K562 (cell line): ENCODE results near the gene HDAC7. TPM values are rescaled to one million over a fixed set of nuclear protein-coding genes. Genes with fewer than 3 reads are reported as not detected.

Experiments
- ATAC-seq: fragments of 200-7000 bp; cut with Tn5 transposase; 3 replicates; pipeline ENCODE4 v1.9.1; 2020; ENCODE audit warnings: moderate library complexity
- BruUV-seq: library from RNA; stranded (reverse); fragments of 400-500 nt; replicated peaks from 2 replicates; lab custom pipeline; 2021; lab: Mats Ljungman, UMichigan
- CTCF ChIA-PET: fragments of 300-600 bp; formaldehyde crosslinking; extraction: SDS; loops from one replicate; lab custom pipeline; 2021; ENCODE audit warnings: low intra/inter-chr PET ratio; lab: Yijun Ruan, JAX
- POLR2A ChIA-PET: fragments of 300-600, 350-650 bp; sonication (Branson Sonifier 250); formaldehyde crosslinking; extraction: SDS; loops from one replicate; lab custom pipeline; 2021; ENCODE audit warnings: antibody characterized with exemption, inconsistent platforms; lab: Yijun Ruan, JAX
- DNase-seq, 4 experiments: peaks; one replicate each; pipeline versions ENCODE4 v3.0.0 to v3.0.0-alpha.2; 2011 to 2018; ENCODE audit warnings: low spot score in 3 of 4, mixed read lengths in 3 of 4; ENCODE audit errors: extremely low read depth in 1 of 4
- FAIRE-seq: peaks from 2 replicates; lab custom pipeline; 2011; peaks lifted over from hg19 to GRCh38; lab: Jason Lieb, UNC
- H2AFZ ChIP-seq: 2 replicates; pipeline ENCODE4 v1.6.0; 2011; ENCODE audit warnings: low read depth, low read length, control low read depth, inconsistent platforms
- H3K27ac ChIP-seq: fragments of 200-600 bp; 3 replicates; pipeline ENCODE4 v1.8.0; 2011; ENCODE audit warnings: low read depth, mild to moderate bottlenecking, control low read depth, inconsistent platforms, low read length, moderate library complexity, mixed read lengths; ENCODE audit errors: extremely low read depth
- H3K27me3 ChIP-seq, 2 experiments: fragments of 300-600 bp in 1 of 2; 2 replicates in 1 of 2; 3 replicates in 1 of 2; pipeline versions ENCODE4 v1.6.0 to v1.8.0; 2011; ENCODE audit warnings: inconsistent platforms in 2 of 2, low read length in 2 of 2, mild to moderate bottlenecking in 1 of 2, mixed read lengths in 1 of 2, moderate library complexity in 1 of 2; ENCODE audit not compliant: control insufficient read depth in 2 of 2, insufficient read depth in 2 of 2
- H3K36me3 ChIP-seq: fragments of 300-600 bp; 3 replicates; pipeline ENCODE4 v1.8.0; 2011; ENCODE audit warnings: mild to moderate bottlenecking, low read length, inconsistent platforms; ENCODE audit not compliant: control insufficient read depth, insufficient read depth
- H3K4me1 ChIP-seq, 2 experiments: fragments of 200-600 bp in 1 of 2; replicated peaks in 1 of 2; 2 replicates in 1 of 2; 3 replicates in 1 of 2; pipeline versions ENCODE4 v1.5.1 to v1.8.0; 2011; ENCODE audit warnings: inconsistent platforms in 2 of 2, low read length in 2 of 2, mild to moderate bottlenecking in 1 of 2, mixed read lengths in 1 of 2, moderate library complexity in 1 of 2; ENCODE audit not compliant: control insufficient read depth in 2 of 2, insufficient read depth in 2 of 2
- H3K4me2 ChIP-seq: 2 replicates; pipeline ENCODE4 v1.6.1; 2011; ENCODE audit warnings: low read length, control low read depth, inconsistent platforms, mixed read lengths; ENCODE audit not compliant: insufficient read depth
- H3K4me3 ChIP-seq: fragments of 200-600 bp; sonication (generic), shearing (Covaris generic); 2 replicates; pipeline ENCODE4 v1.5.1; 2016; ENCODE audit warnings: control low read depth, inconsistent platforms
- H3K79me2 ChIP-seq: fragments of 200-600 bp; 3 replicates; pipeline ENCODE4 v1.8.0; 2011; ENCODE audit warnings: low read length, inconsistent platforms; ENCODE audit not compliant: control insufficient read depth, insufficient read depth
- H3K9ac ChIP-seq, 2 experiments: 2 replicates each; pipeline versions ENCODE4 v1.6.0 to v1.6.1; 2011; ENCODE audit warnings: low read depth in 2 of 2, low read length in 2 of 2, control low read depth in 1 of 2, inconsistent platforms in 1 of 2, mild to moderate bottlenecking in 1 of 2, mixed read lengths in 1 of 2; ENCODE audit not compliant: insufficient read depth in 1 of 2
- H3K9me1 ChIP-seq: one replicate; pipeline ENCODE4 v1.6.0; 2011; ENCODE audit warnings: inconsistent platforms, mild to moderate bottlenecking, low read length, moderate library complexity; ENCODE audit not compliant: control insufficient read depth, insufficient read depth
- H3K9me3 ChIP-seq: replicated peaks from 2 replicates; pipeline ENCODE4 v1.5.1; 2011; ENCODE audit warnings: low read depth, low read length, inconsistent platforms; ENCODE audit not compliant: control insufficient read depth, insufficient read depth
- H4K20me1 ChIP-seq: replicated peaks from 2 replicates; pipeline ENCODE4 v1.6.1; 2011; ENCODE audit warnings: low read length, inconsistent platforms, mixed read lengths; ENCODE audit not compliant: control insufficient read depth, insufficient read depth
- ELF1 ChIP-seq: fragments of 200-800 bp; sonication (Bioruptor generic); IDR thresholded peaks from 2 replicates; pipeline ENCODE4 v1.6.1; 2016; ENCODE audit warnings: missing genetic modification characterization, missing compliant biosample characterization
- PHF21A ChIP-seq: fragments of 450-650 bp; IDR thresholded peaks from 2 replicates; pipeline ENCODE4 v1.6.1; 2017; ENCODE audit warnings: low read depth, borderline replicate concordance
- WGBS: fragments of 100-300 bp; shearing (Covaris generic); methylation state at CpG from one replicate; pipeline ENCODE4 v1.1.6; 2016; ENCODE audit warnings: low coverage, mixed read lengths; ENCODE audit not compliant: insufficient coverage; ENCODE audit errors: missing lambda C conversion rate; 5-methylcytosine and 5-hydroxymethylcytosine counted together
- in situ Hi-C: fragments of 300-500 bp; cut with MboI; formaldehyde crosslinking; loops from 4 replicates; pipeline ENCODE4 v1.15.0; 2018; ENCODE audit warnings: inconsistent platforms, mixed read lengths
- intact Hi-C: fragments of 100-400 bp; cut with micrococcal nuclease; formaldehyde crosslinking; loops from 2 replicates; pipeline ENCODE4 v1.14.2; 2022
- polyA plus RNA-seq, 8 experiments: library from polyadenylated mRNA; depleted of rRNA in 4 of 8; stranded (reverse) in 5 of 8; unstranded in 3 of 8; fragments of >200 nt; fragmentation: Nextera tagmentation in 2 of 8; fragmentation: Illumina TruSeq in 1 of 8; extraction: Ambion mirVana in 2 of 8; extraction: Trizol in 1 of 8; gene quantifications; 2 replicates each; pipeline versions ENCODE4 v1.2.1 to v1.2.3, GENCODE V29; 2011 to 2014; ENCODE audit warnings: inconsistent platforms in 1 of 8, missing spikeins in 1 of 8
- total RNA-seq, 7 experiments: library from RNA; depleted of rRNA in 6 of 7; stranded (reverse); fragments of >200 nt in 6 of 7; fragmentation: Illumina TruSeq in 2 of 7; extraction: Trizol in 2 of 7; gene quantifications; 2 replicates each; pipeline versions ENCODE4 v1.2.1 to v1.2.3, GENCODE V29; 2011 to 2021; ENCODE audit warnings: low replicate concordance in 1 of 7
- TF ChIP-seq, protein P1 (sequence below): fragments of 450-650 bp; IDR thresholded peaks from 2 replicates; pipeline ENCODE4 v1.6.1; 2017; ENCODE audit warnings: antibody characterized with exemption, mild to moderate bottlenecking
- TF ChIP-seq, protein P2 (sequence below): IDR thresholded peaks from 2 replicates; pipeline ENCODE4 v1.6.1; 2012; ENCODE audit warnings: low read depth, low read length, improper control_type of control experiment, borderline replicate concordance
- TF ChIP-seq, protein P3 (sequence below): fragments of 200-800 bp; sonication (Bioruptor generic); IDR thresholded peaks from 2 replicates; pipeline ENCODE4 v1.6.1; 2017; ENCODE audit warnings: missing genetic modification characterization, missing compliant biosample characterization
- TF ChIP-seq, protein P4 (sequence below): fragments of 200-800 bp; sonication (Bioruptor generic); IDR thresholded peaks from 2 replicates; pipeline ENCODE4 v1.6.1; 2017; ENCODE audit warnings: missing genetic modification characterization, missing compliant biosample characterization
- TF ChIP-seq, protein P5 (sequence below): sonication (generic); formaldehyde crosslinking; IDR thresholded peaks from 2 replicates; pipeline ENCODE4 v1.8.1; 2023; ENCODE audit warnings: mild to moderate bottlenecking, missing genetic modification reagents

The HDAC7 gene
- total and polyA plus RNA-seq, 9 of the 15 experiments (the other 6 are each of a cell fraction or from before 2014, with no cell fraction given), result 2.5 to 129 (median 31.1) TPM

DNA sequence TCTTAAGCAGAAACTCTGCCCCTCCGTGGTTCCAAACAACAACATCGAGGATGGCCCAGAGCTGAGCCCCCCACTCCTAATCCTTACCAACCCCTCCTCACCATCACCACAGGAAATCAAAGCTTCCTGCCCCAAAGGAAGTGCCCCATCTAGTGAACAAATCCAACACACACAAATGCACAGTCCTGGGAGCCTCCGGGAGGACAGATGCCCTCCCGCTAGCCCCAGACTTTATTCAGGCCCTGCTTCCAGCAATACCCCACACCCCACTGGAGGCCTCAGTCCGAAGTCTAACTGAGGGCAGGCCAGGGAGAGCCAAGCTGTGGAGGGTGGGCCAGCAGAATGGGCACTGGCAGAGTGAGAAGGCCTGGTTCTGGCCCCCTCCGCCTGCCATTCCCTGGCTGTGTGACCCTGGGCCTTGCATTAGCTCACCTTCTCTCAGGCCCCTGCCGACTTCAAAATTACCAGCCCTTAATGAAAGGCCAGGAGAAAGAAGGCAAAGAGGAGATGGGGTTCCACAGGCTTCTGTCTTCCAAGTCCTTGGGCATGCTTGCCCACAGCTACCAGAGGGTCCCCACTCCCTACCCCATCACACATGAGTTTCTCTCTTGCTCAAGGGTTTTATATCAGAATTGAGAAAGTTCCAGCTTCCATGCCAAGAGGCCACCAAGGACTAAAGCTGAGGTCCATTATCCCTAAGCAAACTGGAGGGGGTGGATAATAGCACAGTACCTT is 2.3 kb downstream of the HDAC7 start:
- in situ Hi-C loops, result no loop called here
- H3K9me3 ChIP-seq, result no peaks in the 10 kb centered on the region
- peaks cover 39% of the 10 kb centered on the region for H3K36me3 ChIP-seq
- H3K9me1 ChIP-seq, result no peaks in the 10 kb centered on the region
- H4K20me1 ChIP-seq, result no peaks in the 10 kb centered on the region
- DNase-seq (no peak), FAIRE-seq (no peak), ATAC-seq (no peak)
- H3K9ac ChIP-seq, result peak overlapping the region; percentile 48 to 91
- CTCF ChIA-PET, result no interaction called here
- peak overlapping the region; percentile 63; the same call in 2 of the 3 replicates for H3K27ac ChIP-seq
- peaks cover 81% of the 10 kb centered on the region for H3K79me2 ChIP-seq
- intact Hi-C loops, result loop anchor here (1.0 kb wide), 1 partner anchor 32 kb away; no protein-coding TSS in a partner anchor
- H2AFZ ChIP-seq, result no peak overlapping the region
- H3K4me1 ChIP-seq, result peaks cover 62 to 71% of the 10 kb centered on the region in 2 experiments
- WGBS, result 19% methylated on average over 6 of the region's 7 CpGs
- peak overlapping the region; percentile 83 for H3K4me2 ChIP-seq
- H3K27me3 ChIP-seq, result no peaks in the 10 kb centered on the region
- peak overlapping the region; percentile 68 for H3K4me3 ChIP-seq
- POLR2A ChIA-PET, result interaction anchor here (0.5 to 2.6 kb wide), 12 partner anchors 9 to 152 kb away, joined by 3 to 18 read pairs (median 4); no protein-coding TSS in a partner anchor
- TSS peak; percentile 51 for BruUV-seq
- TF ChIP-seq, protein P1, sequence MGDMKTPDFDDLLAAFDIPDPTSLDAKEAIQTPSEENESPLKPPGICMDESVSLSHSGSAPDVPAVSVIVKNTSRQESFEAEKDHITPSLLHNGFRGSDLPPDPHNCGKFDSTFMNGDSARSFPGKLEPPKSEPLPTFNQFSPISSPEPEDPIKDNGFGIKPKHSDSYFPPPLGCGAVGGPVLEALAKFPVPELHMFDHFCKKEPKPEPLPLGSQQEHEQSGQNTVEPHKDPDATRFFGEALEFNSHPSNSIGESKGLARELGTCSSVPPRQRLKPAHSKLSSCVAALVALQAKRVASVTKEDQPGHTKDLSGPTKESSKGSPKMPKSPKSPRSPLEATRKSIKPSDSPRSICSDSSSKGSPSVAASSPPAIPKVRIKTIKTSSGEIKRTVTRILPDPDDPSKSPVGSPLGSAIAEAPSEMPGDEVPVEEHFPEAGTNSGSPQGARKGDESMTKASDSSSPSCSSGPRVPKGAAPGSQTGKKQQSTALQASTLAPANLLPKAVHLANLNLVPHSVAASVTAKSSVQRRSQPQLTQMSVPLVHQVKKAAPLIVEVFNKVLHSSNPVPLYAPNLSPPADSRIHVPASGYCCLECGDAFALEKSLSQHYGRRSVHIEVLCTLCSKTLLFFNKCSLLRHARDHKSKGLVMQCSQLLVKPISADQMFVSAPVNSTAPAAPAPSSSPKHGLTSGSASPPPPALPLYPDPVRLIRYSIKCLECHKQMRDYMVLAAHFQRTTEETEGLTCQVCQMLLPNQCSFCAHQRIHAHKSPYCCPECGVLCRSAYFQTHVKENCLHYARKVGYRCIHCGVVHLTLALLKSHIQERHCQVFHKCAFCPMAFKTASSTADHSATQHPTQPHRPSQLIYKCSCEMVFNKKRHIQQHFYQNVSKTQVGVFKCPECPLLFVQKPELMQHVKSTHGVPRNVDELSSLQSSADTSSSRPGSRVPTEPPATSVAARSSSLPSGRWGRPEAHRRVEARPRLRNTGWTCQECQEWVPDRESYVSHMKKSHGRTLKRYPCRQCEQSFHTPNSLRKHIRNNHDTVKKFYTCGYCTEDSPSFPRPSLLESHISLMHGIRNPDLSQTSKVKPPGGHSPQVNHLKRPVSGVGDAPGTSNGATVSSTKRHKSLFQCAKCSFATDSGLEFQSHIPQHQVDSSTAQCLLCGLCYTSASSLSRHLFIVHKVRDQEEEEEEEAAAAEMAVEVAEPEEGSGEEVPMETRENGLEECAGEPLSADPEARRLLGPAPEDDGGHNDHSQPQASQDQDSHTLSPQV, result 0 out of 2 replicates have a peak, but pooled peaks have one; percentile 21
- TF ChIP-seq, protein P2, sequence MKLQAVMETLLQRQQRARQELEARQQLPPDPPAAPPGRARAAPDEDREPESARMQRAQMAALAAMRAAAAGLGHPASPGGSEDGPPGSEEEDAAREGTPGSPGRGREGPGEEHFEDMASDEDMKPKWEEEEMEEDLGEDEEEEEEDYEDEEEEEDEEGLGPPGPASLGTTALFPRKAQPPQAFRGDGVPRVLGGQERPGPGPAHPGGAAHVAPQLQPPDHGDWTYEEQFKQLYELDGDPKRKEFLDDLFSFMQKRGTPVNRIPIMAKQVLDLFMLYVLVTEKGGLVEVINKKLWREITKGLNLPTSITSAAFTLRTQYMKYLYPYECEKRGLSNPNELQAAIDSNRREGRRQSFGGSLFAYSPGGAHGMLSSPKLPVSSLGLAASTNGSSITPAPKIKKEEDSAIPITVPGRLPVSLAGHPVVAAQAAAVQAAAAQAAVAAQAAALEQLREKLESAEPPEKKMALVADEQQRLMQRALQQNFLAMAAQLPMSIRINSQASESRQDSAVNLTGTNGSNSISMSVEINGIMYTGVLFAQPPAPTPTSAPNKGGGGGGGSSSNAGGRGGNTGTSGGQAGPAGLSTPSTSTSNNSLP, result no peak
- TF ChIP-seq, protein P3, sequence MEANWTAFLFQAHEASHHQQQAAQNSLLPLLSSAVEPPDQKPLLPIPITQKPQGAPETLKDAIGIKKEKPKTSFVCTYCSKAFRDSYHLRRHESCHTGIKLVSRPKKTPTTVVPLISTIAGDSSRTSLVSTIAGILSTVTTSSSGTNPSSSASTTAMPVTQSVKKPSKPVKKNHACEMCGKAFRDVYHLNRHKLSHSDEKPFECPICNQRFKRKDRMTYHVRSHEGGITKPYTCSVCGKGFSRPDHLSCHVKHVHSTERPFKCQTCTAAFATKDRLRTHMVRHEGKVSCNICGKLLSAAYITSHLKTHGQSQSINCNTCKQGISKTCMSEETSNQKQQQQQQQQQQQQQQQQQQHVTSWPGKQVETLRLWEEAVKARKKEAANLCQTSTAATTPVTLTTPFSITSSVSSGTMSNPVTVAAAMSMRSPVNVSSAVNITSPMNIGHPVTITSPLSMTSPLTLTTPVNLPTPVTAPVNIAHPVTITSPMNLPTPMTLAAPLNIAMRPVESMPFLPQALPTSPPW (CRISPR knock-in tag), result 0 out of 2 replicates have a peak, but pooled peaks have one; percentile 21
- TF ChIP-seq ELF1 (tag), result no peak
- TF ChIP-seq, protein P4, sequence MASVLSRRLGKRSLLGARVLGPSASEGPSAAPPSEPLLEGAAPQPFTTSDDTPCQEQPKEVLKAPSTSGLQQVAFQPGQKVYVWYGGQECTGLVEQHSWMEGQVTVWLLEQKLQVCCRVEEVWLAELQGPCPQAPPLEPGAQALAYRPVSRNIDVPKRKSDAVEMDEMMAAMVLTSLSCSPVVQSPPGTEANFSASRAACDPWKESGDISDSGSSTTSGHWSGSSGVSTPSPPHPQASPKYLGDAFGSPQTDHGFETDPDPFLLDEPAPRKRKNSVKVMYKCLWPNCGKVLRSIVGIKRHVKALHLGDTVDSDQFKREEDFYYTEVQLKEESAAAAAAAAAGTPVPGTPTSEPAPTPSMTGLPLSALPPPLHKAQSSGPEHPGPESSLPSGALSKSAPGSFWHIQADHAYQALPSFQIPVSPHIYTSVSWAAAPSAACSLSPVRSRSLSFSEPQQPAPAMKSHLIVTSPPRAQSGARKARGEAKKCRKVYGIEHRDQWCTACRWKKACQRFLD (CRISPR knock-in tag), result no peak
- TF ChIP-seq, protein P5, sequence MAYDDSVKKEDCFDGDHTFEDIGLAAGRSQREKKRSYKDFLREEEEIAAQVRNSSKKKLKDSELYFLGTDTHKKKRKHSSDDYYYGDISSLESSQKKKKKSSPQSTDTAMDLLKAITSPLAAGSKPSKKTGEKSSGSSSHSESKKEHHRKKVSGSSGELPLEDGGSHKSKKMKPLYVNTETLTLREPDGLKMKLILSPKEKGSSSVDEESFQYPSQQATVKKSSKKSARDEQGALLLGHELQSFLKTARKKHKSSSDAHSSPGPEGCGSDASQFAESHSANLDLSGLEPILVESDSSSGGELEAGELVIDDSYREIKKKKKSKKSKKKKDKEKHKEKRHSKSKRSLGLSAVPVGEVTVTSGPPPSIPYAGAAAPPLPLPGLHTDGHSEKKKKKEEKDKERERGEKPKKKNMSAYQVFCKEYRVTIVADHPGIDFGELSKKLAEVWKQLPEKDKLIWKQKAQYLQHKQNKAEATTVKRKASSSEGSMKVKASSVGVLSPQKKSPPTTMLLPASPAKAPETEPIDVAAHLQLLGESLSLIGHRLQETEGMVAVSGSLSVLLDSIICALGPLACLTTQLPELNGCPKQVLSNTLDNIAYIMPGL (CRISPR knock-in tag), result no peak
- peak; percentile 65; the same call in 1 of the 2 replicates for TF ChIP-seq PHF21A
